ENCODE measurements around the gene WDR70.

DNA sequence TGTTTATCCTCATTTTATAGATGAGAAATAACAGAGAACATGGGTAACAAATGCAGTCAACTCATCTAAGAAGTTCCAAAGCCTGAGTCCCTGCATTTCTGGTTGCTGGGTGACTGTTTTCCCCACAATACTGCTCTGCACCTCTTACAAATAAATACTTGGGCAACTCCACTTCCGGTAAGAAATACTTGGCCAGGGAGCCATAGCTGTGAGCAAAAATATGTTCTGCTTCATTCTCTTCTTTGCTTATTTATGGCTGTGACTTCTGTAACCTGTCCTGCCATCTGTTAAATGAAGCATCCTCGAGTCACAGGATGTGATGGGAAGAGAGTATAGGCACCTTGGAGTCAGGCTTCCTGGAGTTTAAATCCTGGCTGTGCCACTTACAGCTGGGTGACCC is 410.9 kb downstream of the WDR70 start:
- TF ChIP-seq, protein P1, sequence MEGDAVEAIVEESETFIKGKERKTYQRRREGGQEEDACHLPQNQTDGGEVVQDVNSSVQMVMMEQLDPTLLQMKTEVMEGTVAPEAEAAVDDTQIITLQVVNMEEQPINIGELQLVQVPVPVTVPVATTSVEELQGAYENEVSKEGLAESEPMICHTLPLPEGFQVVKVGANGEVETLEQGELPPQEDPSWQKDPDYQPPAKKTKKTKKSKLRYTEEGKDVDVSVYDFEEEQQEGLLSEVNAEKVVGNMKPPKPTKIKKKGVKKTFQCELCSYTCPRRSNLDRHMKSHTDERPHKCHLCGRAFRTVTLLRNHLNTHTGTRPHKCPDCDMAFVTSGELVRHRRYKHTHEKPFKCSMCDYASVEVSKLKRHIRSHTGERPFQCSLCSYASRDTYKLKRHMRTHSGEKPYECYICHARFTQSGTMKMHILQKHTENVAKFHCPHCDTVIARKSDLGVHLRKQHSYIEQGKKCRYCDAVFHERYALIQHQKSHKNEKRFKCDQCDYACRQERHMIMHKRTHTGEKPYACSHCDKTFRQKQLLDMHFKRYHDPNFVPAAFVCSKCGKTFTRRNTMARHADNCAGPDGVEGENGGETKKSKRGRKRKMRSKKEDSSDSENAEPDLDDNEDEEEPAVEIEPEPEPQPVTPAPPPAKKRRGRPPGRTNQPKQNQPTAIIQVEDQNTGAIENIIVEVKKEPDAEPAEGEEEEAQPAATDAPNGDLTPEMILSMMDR (IDR thresholded peaks at IDR 0.05): no peak
- TF ChIP-seq POLR2A (IDR thresholded peaks at IDR 0.05): no peak
- TF ChIP-seq EP300 (IDR thresholded peaks at IDR 0.05): no peak

All from ovary (tissue), 3 donors.